Measurements from ENCODE around the gene RASAL2. TPM values are rescaled to one million over a fixed set of nuclear protein-coding genes. Genes with fewer than 3 reads are reported as not detected.

RASAL2 gene
- total RNA-seq, 1 donor from 2014 or later, result 44.2 TPM

DNA sequence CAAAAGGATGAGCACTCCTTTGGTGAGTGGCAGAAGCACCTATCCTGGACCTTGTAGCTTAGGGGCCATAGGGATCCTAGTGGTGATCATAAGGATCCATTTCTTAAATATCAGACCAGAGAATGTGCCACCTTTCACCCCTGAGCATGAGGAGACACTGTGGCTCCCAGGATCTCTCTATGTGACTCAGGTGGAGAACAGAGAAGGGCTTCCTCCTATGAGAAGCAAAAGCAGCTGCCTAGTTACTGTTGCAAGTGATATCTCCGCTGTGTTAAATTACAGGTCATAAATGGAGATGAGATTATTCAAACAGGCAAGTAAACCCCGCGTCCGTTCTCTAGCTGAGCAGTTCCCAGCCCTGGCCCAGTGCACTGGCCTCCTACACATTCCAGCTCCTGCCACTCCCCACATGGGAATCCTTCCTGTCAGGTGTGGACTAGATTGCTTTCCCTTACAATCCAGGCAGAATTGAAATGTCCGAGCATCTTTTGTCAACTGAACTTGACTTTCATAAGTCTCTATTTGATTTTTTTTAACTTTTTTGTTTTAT is 376.6 kb downstream of the RASAL2 start:
- Histone ChIP-seq H2AFZ (ENCODE audit: low read depth, low read length) (no peak overlapping the region), H3K27me3 (ENCODE audit: insufficient read depth, low read length) (no peaks in the 10 kb centered on the region), H3K4me2 (ENCODE audit: low read length) (no peak overlapping the region), H3K9ac (ENCODE audit: low read length) (no peak overlapping the region), H3K4me3 (ENCODE audit: insufficient read depth, low read depth, low read length) (no peak overlapping the region), H3K9me3 (ENCODE audit: insufficient read depth, low read depth, low read length) (no peaks in the 10 kb centered on the region), H3K36me3 (ENCODE audit: insufficient read depth, low read length) (peaks cover 29% of the 10 kb centered on the region), H3K4me1 (ENCODE audit: insufficient read depth, low read length) (no peaks in the 10 kb centered on the region), H3K79me2 (ENCODE audit: insufficient read depth, low read length) (no peaks in the 10 kb centered on the region), H4K20me1 (ENCODE audit: insufficient read depth, low read length) (no peaks in the 10 kb centered on the region), H3K27ac (ENCODE audit: low read depth, low read length) (no peak overlapping the region)
- no peaks in the 10 kb centered on the region for H3K27me3 Mint-ChIP-seq (ENCODE audit: low read depth, unreplicated experiment)
- H3K36me3 Mint-ChIP-seq (ENCODE audit: low read depth, unreplicated experiment), result peaks cover 25% of the 10 kb centered on the region
- no peaks in the 10 kb centered on the region for H3K9me3 Mint-ChIP-seq (ENCODE audit: unreplicated experiment)
- H3K27ac Mint-ChIP-seq (ENCODE audit: unreplicated experiment), result peak overlapping the region; percentile 48
- no peak overlapping the region for H3K4me3 Mint-ChIP-seq (ENCODE audit: unreplicated experiment)
- no peak for DNase-seq (ENCODE audit: low read depth)
- TF ChIP-seq, protein P1, sequence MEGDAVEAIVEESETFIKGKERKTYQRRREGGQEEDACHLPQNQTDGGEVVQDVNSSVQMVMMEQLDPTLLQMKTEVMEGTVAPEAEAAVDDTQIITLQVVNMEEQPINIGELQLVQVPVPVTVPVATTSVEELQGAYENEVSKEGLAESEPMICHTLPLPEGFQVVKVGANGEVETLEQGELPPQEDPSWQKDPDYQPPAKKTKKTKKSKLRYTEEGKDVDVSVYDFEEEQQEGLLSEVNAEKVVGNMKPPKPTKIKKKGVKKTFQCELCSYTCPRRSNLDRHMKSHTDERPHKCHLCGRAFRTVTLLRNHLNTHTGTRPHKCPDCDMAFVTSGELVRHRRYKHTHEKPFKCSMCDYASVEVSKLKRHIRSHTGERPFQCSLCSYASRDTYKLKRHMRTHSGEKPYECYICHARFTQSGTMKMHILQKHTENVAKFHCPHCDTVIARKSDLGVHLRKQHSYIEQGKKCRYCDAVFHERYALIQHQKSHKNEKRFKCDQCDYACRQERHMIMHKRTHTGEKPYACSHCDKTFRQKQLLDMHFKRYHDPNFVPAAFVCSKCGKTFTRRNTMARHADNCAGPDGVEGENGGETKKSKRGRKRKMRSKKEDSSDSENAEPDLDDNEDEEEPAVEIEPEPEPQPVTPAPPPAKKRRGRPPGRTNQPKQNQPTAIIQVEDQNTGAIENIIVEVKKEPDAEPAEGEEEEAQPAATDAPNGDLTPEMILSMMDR (IDR thresholded peaks at IDR 0.05; ENCODE audit: insufficient read depth, low read depth, low read length), result no peak
- no peak for TF ChIP-seq EZH2 (IDR thresholded peaks at IDR 0.05; ENCODE audit: insufficient read depth, low read length)
- FAIRE-seq, result no peak
- peaks cover 6% of the 10 kb centered on the region for H3K4me1 Mint-ChIP-seq (ENCODE audit: low read depth, unreplicated experiment)

GRCh38 chr1:178472531-178472930 is 378.6 kb downstream of the RASAL2 start:
- Mint-ChIP-seq H3K4me3 (ENCODE audit: unreplicated experiment) (no peak overlapping the region), H3K4me1 (ENCODE audit: low read depth, unreplicated experiment) (peaks cover 6% of the 10 kb centered on the region), H3K27me3 (ENCODE audit: low read depth, unreplicated experiment) (no peaks in the 10 kb centered on the region), H3K27ac (ENCODE audit: unreplicated experiment) (no peak overlapping the region), H3K9me3 (ENCODE audit: unreplicated experiment) (no peaks in the 10 kb centered on the region), H3K36me3 (ENCODE audit: low read depth, unreplicated experiment) (peaks cover 17% of the 10 kb centered on the region)
- Histone ChIP-seq H3K9me3 (ENCODE audit: insufficient read depth, low read depth, low read length) (no peaks in the 10 kb centered on the region), H3K27ac (ENCODE audit: low read depth, low read length) (no peak overlapping the region), H3K4me2 (ENCODE audit: low read length) (no peak overlapping the region), H3K4me3 (ENCODE audit: insufficient read depth, low read depth, low read length) (no peak overlapping the region), H2AFZ (ENCODE audit: low read depth, low read length) (no peak overlapping the region), H3K27me3 (ENCODE audit: insufficient read depth, low read length) (no peaks in the 10 kb centered on the region), H3K4me1 (ENCODE audit: insufficient read depth, low read length) (no peaks in the 10 kb centered on the region), H3K79me2 (ENCODE audit: insufficient read depth, low read length) (no peaks in the 10 kb centered on the region), H3K36me3 (ENCODE audit: insufficient read depth, low read length) (peaks cover 19% of the 10 kb centered on the region), H3K9ac (ENCODE audit: low read length) (no peak overlapping the region), H4K20me1 (ENCODE audit: insufficient read depth, low read length) (no peaks in the 10 kb centered on the region)
- no peak for DNase-seq (ENCODE audit: low read depth)
- no peak for TF ChIP-seq EZH2 (IDR thresholded peaks at IDR 0.05; ENCODE audit: insufficient read depth, low read length)
- TF ChIP-seq, protein P1 (IDR thresholded peaks at IDR 0.05; ENCODE audit: insufficient read depth, low read depth, low read length), result no peak
- no peak for FAIRE-seq

- Histone ChIP-seq H3K4me3 (ENCODE audit: insufficient read depth, low read depth, low read length) (no peak overlapping the region), H3K4me2 (ENCODE audit: low read length) (no peak overlapping the region), H3K27me3 (ENCODE audit: insufficient read depth, low read length) (no peaks in the 10 kb centered on the region), H3K36me3 (ENCODE audit: insufficient read depth, low read length) (peaks cover 10% of the 10 kb centered on the region), H4K20me1 (ENCODE audit: insufficient read depth, low read length) (no peaks in the 10 kb centered on the region), H3K9me3 (ENCODE audit: insufficient read depth, low read depth, low read length) (no peaks in the 10 kb centered on the region), H3K4me1 (ENCODE audit: insufficient read depth, low read length) (no peaks in the 10 kb centered on the region), H3K9ac (ENCODE audit: low read length) (no peak overlapping the region), H3K27ac (ENCODE audit: low read depth, low read length) (no peak overlapping the region), H3K79me2 (ENCODE audit: insufficient read depth, low read length) (no peaks in the 10 kb centered on the region), H2AFZ (ENCODE audit: low read depth, low read length) (no peak overlapping the region)
- Mint-ChIP-seq H3K9me3 (ENCODE audit: unreplicated experiment) (no peaks in the 10 kb centered on the region), H3K4me1 (ENCODE audit: low read depth, unreplicated experiment) (no peaks in the 10 kb centered on the region), H3K27ac (ENCODE audit: unreplicated experiment) (no peak overlapping the region), H3K36me3 (ENCODE audit: low read depth, unreplicated experiment) (peaks cover 11% of the 10 kb centered on the region), H3K27me3 (ENCODE audit: low read depth, unreplicated experiment) (no peaks in the 10 kb centered on the region), H3K4me3 (ENCODE audit: unreplicated experiment) (no peak overlapping the region)
- DNase-seq (ENCODE audit: low read depth), result no peak
- no peak for FAIRE-seq
- no peak for TF ChIP-seq EZH2 (IDR thresholded peaks at IDR 0.05; ENCODE audit: insufficient read depth, low read length)
- TF ChIP-seq, protein P1 (IDR thresholded peaks at IDR 0.05; ENCODE audit: insufficient read depth, low read depth, low read length), result no peak
Observed at GRCh38 chr1:178477373-178477772, 383.5 kb downstream of the RASAL2 start.
